CD4-positive, alpha-beta T cell treated with Interleukin-10 for 1 hour (primary cell): ENCODE results near the gene TMEM140.

Experiments used
- DNase-seq: peaks from one replicate; pipeline ENCODE4 v3.0.0-alpha.2; 2020

Gene TMEM140

DNA sequence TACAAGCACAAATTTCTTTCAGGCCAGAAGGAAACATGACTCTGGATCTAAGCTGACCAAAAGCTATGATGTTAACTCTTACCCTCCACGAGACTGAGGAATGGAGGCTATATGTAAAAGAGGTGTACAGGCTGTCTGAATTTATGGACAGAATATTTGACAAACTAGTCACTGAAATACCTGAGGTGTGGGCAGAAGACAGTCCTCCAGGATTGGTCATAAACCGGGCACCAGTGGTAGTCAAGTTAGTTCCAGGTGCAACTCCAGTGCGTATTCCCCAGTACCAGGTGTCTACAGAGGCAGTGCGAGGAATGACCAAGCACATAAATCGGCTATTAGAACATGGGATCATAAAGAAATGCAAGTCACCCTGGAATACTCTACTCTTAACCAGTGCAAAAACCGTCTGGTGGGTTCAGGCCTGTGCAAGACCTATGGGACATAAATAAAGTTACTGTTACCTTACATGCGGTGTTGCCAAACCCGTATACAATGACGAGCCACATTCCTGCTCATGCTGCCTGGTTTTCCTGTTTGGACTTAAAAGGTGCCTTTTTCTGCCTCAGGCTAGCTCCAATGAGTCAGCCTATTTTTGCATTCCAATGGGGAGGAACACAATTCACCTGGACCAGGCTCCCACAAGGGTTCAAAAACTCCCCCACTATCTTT lies 29.3 kb downstream of the TMEM140 start:
- no peak for DNase-seq

DNA sequence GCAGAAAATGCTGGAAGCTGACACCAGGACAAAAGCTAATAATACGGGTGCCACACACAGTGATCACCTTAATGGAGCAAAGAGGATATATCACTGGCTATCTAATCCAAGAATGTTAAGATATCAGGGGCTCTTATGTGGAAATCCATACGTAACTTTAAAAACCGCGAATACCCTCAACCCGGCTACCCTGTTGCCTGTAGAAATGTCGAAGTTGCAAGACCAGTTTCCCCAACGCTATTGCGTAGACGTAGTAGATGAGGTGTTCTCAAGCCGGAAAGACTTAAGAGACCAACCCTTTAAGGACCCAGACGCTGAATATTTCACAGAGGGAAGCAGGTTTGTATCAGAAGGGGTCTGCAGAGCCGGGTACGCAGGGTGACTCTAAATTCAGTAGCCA lies 30.5 kb downstream of the TMEM140 start:
- no peak for DNase-seq

DNA sequence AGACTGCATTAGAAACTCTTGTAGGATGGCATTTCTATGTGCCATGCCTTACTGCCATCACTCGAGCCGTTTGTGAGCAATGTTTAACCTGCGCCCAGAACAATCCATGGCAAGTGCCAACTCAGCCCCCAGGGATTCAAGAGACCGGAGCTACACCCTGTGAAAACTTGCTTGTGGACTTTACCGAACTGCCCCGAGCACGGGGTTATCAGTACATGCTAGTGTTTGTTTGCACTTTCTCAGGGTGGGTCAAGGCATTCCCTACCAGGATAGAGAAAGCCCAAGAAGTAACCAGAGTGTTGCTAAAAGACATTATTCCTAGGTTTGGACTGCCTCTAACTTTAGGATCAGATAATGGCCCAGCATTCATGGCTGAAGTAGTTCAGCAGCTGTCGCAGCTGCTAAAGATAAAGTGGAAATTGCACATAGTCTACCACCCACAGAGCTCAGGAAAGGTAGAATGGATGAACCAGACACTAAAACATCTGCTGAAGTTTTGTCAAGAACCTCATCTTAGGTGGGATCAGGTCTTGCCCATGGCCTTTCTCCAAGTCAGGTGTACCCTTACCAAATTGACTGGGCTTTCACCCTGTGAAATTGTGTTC lies 31.6 kb downstream of the TMEM140 start:
- no peak for DNase-seq

DNA sequence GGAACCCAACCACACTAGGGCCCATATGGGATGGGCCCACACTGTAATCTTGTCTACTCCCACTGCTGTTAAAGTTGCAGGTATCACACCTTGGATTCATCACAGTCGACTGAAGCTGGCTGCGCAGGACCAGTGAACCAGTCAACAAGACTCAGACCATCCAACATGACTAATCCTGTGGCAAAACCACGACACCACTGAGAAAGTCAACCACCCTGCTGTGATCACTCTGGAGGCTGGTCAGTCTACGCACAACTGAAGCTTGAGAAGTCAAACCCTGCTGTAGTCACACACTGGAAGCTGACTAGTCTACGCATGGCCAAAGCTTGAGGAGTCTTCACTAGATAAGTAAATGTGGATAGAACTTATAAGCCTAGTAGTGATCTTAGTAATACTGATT lies 32.2 kb downstream of the TMEM140 start:
- DNase-seq, result no peak

DNA sequence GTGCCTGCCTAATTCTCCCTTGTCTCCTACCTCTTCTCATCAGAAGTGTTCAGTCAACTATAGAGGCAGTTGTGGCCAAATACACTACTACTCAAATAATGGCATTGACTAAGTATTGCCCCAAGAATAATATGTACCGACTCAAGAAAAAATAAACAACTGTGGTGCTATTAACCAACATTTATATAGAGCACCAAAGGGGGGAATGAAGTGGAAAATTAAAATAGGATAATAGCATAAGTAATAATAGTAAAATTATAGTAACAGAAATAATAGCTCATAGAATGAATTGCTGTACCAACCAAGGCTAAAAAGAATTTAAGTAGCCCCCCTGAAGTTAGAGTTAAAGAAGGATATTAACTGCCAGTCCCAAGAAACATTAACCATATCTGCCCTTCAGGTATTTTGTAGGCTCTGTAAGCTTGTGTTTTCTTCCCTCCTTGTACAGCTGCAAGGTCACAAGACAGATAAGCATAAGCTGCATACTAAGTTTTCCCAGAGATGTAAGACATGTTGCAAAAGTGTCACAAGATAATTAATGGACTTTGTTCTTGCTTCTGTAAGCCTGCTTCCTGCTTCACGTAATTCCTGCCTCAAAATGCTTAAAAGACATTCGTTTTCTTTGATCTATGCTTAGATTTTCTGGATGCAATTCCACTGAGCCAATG lies 33.5 kb downstream of the TMEM140 start:
- no peak for DNase-seq

DNA sequence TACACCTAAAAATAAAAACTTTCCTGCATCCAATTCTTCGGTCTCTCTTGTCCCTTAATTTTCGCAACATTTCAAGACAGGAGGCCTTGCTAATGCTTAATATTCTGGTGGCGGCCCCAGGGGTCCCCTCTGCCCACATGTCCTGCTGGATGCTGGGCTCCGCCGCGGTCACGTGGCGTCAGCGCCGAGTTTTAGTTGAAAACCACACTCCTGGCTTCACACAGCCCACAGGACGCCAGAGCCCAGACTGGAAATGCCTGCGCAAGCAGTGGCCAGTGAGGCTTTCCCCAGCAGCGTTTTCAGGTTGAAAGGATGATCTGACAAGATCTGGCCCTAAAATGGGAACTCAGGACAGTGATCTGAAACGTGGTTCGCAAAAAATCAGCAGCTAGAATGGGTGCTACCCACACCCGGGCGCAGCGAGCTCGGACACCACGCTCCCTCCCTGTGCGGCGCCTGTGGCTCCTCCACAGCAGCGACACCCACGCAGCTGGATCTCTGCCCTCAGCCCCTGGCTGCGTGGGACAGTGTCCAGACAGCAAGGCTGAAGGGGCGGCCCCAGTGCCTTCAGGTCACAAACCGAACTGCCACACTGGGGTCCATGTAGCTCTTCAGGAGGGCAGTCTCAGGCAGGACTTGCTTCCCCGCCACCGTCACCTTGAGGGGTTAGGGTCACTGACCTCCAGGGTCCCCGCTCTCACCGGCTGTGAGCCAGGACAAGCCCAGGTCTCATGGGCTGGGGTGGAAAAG lies 34.2 kb downstream of the TMEM140 start:
- no peak for DNase-seq

DNA sequence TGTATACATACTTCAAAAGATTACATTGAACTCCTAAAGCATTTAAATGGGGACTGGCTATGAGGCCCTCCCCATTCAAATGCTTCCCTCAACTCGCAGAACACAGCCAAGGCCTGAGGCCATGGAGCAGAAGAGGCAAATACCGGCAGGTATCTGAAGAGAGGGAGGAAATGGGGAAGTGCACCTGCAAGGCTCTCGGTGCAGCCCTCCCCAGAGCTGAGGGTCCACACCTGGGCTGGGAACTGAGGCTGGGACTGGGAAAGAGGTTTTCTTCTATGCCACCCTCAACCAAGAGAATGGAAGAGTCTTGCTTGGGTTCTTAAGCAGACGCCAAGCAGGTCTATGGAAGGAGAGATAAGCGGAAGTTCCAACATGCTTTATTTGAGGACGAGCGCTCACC lies 35.6 kb downstream of the TMEM140 start:
- no peak for DNase-seq

DNA sequence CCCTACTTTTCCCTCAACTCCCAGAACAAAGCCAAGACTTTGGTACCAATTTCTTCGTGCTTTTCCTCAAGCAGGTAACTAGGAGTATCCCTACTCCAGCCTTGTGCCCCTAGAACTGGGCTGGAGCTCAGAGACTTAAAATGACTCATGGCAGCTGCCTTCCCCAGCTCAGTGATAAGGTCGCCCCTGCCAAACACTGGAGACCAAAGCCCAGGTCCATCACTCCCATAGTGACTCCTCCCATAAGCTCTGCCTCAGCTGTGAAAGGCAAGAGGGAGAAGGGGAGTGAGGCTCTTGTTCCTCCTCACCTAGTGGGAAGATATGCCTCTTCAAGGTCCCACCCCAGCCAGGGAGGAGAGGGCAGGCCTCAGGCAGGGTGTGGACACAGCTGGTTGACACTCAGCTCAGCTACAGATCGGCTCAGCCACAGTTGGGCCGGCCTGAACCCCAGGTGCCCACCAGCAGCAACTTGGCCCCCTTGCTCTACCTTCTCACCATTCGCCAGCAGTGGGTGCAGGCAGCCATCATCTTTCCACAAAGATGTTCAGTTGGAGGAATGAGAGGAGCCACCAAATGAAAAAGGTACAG lies 36.5 kb downstream of the TMEM140 start:
- DNase-seq, result no peak

DNA sequence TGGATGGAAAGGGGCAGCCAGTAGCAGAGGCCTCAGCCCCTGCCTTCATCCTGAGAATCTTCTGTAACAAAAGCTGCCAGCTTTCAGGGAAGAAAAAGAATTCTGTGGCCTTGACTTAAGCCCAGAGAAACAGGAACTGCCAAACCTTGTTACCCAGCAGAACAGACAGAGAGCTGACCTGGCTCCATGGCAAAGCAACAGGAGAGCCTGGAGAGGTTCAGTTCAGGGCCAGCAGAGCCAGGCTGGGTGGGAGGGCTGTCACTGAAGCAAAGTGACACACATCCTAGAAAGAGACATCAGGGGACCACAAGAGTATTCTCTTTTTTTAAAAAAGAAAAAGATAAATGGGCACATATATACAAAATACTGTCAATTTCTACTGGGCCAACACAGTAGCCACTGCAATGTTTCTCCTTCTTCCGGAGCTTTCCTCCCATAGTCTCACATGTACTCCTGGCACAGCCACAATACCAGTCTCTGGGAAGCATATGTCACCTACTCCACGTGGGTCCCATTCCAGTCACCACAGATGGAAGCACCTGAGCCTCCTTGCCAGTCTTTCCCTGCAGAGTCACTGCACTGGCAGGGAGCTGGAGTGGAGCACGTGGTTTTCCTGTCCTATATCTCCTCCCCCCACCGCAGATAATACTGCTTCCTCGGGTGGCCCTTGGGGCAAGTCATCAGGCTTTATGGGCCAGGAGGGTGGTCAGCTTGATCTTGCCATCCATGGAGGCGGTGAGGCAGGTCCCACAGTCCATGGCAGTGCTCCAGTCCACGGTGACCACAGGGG lies 37.8 kb downstream of the TMEM140 start:
- no peak for DNase-seq

DNA sequence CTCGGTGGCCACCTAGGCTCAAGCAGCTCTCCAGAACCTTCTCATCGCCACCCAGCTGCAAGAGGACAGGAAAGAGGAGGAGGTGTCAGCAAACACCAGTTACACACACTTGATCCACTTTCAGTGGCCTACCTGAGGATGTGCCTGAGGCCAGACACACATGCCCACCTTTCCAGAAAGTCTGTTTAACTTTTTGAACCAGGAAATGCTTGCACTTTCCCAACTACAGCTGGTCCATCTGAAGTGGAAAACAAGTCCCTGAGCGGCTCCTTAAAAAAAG lies 38.3 kb downstream of the TMEM140 start:
- no peak for DNase-seq

DNA sequence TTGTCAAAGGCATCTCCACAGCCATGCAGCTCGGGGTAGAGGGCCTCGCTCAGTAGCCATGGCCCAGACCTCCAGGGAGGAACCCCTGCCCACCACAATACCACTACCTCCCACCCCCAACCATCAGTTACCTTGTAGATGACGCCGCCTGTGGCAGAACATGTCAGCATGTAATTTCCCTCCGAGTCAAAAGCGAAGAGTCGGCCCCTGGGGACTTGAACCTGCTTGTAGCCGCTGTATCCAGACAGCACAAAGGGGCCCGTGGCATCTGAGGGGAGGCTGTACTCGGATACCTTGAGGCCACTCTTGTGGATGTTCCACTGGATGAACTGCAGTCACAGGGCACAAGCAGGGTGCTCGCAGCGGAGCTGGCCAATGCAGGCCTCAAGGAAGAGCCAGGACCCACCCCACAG lies 39.0 kb downstream of the TMEM140 start:
- DNase-seq, result no peak

DNA sequence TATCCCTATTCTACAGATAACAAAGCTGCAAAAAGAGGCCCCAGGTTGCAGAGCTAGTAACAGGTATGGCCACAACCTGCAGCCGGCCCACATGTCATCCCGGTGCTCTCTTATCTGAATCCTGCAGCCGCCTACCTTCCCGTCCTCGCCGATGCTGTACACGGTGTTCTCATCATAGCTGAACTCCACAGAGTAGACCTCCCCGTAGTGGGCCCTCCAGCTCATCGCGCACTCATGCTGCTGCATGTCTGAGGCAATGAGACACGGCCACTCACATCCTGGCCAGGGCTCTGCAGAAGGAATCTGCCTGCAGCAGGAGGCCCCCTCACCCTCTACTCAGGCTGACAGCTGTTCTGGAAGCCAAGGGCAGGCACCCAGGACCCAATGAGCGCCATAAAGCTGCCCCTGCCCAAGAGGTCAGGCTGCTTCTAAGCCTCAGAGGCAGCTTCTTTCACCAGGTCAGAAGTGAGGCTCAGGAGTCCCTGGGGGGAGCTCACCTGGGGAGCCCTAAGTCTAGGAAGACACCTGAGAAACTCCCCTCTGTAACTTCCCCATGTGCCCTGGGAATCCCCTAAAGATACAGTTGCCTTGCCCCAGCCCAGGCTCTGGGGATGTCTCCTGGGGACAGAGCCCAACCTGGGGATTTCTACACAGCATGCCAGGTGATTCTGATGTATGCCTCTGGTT lies 40.6 kb downstream of the TMEM140 start:
- no peak for DNase-seq

DNA sequence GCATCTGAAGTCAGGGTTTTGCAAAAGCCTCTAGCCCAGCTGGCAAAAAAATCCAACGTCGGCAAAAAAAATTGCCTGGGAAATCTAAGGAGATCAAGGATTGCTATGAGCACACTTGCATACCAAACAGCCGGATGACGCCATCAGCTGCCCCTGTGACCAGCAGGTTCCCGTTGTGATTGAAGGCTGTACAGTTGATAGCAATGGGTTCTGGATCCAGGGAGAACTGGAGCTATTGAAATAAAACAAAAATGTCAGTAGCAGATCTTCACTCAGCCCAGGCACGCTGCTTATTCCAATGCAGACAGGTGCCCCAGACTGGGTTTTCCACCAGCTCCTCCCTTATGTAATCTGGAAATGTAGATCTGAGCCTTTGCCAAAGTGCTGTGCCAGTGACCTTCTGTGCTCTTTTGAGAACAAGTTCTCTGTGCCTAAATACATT lies 41.4 kb downstream of the TMEM140 start:
- DNase-seq, result no peak

DNA sequence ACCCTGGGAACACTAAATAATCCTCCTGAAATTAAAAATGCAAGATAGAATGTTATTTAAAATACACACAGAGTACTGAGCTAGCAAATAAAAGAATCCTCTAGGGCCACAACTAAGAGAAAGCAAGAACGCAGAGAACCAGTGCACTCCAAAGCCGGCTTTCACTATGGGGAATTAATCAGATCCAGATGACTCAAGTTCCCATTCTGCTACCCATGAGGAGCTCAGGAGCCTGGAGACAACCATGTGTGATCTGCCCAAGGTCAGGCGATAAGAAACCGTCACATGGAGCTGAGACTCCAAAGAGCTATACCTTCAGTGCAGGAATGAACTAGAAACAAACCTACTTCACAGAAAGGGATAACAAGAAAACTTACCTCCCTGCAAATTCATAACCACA lies 42.1 kb downstream of the TMEM140 start:
- no peak for DNase-seq

DNA sequence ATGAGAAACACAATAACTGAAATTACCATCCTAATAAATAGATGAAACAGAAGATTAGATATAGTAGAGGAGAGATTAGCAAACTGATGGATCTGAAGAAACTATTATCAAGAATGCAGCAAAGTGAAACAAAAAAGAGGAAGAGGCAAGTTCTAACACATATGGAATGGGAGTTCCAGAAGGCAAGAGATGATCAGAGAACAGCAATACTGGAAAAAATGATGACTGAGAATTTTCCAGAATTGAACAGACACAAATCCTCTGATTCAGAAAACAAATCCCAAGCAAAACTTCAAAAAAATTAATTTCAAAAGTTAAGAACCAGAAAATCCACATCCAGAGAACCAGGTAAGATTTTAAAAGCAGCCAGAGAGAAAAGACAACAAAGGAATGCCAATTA lies 42.8 kb downstream of the TMEM140 start:
- DNase-seq, result no peak

DNA sequence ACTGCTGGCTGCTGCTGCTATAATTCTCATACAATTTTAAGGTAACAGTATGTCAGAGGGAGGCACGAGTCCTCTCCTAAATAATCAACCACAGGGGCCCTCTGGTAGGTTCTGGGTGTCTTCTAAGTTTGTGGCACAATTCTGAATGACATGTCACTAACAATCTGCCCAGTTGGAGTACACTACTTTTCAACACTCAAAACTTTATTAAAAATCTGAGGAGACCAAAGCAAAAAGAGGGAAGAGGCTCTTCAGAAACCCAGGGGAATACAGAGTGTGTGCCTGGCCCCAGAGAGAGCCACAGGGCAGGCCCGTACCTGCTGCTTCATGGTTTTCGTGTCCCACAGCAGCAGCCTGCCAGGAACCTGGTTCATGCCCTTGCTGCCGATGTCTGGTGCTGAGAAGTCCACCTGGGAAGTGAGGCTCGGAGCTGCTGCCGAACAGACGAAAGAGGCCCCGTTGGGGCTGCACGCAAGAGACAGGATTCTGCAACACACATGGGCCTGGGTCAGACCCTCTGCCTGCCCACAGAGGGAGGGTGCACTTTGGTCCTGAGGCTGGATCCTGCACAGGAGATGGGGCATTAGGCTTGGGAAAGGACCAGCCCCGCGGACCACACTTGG lies 45.2 kb downstream of the TMEM140 start:
- DNase-seq, result no peak

DNA sequence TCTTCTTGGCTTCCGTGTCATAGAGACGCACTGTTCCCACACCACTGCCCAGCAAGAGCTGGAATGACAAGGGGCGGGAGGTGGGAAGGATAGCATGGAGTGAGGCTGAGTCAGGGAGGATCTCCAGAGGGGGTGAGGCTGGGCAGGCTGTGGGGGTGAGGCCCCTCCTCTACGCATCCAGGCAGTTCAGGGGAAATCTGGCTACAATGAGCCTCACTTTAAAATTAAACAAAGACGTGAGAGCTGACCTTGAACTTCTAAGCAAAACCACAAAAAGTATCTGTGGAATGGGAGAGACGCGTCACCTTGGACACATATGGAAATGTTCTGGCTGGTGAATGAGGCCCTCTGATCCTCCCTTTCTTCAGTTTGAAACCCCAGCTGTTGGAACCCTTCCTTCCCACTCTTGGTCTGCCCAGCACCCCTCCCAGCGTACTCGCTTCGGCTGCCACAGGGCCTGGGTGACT lies 45.8 kb downstream of the TMEM140 start:
- no peak for DNase-seq

DNA sequence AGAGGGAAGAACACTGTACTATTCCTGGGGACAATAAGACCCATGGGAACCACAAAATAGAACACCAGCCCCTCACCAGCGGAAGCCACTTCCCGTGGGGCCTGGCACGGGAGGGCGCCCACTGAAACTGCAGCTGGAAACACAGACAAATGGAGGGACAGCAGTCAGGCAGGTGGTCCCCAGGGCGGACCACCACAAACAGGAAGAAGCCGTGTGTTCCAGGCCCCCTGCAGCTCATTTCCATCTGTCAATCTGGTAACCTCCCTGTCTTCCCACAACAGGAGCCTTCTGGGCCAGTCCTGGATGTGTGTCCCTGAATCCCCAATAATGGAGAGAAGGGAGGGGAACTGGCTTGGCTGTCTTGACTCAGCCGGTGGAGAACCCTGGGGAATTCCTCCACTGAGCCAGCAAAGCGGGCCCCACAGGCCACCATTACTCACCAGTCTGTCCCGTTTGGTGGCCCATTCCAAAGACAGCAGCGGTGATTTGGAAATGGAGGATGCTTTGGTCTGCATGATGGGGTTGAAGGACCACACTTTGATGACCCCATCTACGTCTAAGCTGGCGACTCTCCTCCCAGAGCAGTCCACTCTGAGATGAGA lies 46.7 kb downstream of the TMEM140 start:
- DNase-seq, result no peak

DNA sequence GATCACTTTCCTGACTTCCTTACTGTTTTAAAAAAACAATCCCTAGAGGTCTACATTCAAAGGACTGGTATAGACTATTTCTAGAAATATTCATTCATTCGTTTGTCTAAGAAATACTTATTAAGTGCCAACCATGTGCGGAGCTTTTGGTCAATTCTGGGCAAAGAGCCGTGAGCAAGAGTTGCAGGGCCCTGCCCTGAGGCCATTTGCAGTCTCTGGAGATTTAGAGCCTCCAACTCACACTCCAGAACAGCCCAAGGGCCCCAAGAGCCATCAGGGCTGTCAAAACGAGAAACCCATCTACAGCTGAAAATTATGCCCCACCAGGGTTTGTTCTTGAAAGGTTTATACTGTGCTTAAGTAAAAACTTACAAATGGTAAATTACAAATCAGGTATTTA lies 47.3 kb downstream of the TMEM140 start:
- DNase-seq, result no peak

DNA sequence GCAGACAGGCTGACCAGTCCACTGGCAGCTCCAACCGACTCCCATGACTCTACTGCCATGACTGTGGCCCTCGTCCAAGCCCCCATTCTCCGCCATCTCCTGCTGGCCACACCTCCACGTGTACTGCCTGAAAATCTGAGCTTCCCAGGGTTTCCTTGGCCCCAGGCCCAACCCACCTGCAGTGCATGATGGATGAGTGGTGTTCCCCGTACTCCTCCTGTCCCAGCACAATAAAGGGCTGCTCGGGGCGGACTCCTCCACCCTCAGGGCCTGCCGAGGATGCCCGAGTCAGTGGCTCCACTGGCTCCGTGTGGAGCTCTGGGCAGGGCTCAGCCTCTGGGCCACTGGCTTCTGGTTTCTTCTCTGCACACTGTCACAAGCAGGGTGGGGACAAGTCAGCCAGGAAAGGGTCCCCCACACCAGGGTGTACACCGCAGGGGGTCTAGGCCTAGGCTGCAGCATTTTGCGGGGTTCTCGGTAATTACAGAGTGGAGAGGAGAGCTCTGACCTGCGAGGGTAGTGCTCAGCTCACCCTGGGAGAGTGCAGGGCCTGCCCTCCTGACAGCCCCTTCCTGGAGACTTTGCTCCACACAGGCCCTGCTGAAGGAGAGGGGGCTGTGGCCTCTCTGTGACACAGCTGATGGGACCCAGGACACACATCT lies 48.2 kb downstream of the TMEM140 start:
- no peak for DNase-seq

DNA sequence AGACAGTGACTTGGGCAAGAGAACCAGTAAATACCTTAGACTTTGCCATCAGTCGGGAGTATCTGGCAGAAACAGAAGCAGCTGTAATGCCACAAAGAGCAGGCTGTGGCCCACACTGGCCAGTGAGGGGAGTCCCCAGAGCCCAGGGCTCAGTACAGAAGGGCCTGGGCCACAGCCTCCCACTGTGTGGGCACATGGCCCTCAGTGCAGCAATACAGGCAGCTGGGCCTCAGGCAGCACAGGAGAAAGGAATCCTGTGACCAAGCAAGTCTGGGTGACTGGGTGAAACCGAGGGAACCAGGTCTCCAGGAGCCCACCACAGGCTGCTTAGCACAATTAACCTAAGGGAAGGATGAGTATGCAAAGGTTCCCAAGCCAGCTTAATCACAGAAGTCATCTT lies 49.5 kb downstream of the TMEM140 start:
- DNase-seq, result no peak
